HuH-7.5 (cell line): ENCODE data around the gene COX10.
"Not testable (repeated sequence)": the region's sequence is repeated elsewhere in the genome, so short reads cannot be mapped to it uniquely, and the experiment has no call there.

Source experiments
- DNase-seq: peaks from one replicate; pipeline ENCODE4 v3.0.0; 2011; ENCODE audit warnings: low spot score

The COX10 gene

DNA sequence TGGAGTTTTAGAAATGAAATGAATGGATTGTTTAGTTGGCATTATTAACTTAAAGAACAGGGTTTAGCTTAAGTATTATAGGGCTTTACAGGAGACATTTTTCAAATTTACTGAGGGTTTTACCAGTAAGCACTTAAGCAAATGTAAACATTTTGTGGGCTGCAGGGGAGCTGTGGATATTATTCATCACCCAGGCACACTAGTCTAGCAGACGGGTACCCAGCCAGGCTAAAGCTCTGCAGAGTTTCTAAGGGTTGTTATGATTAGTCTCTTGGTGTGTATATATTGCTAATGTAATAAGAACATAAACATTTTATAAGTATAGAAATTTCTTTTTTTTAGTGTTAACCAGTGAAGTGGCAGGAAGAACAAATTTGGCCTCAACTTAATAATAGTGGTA lies 110.6 kb downstream of the COX10 start:
- DNase-seq, result not testable (repeated sequence)

DNA sequence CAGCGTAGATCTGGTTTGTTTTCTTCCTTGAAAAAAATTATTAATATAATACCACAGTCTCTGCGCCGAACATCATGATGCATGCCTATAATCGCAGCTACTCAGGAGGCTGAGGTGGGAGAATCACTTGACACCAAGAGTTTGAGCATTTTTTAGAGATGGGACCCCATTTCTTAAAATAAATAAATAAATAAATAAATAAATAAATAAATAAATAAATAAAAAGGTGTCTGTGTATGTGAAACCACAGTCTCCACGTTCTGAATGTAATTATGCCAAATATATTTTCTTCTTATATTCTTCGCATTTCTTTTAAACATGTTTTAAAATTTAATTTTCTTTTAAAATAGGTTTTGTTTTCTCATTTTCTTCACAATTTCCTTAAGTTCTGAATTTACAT lies 112.8 kb downstream of the COX10 start:
- DNase-seq, result not testable (repeated sequence)

DNA sequence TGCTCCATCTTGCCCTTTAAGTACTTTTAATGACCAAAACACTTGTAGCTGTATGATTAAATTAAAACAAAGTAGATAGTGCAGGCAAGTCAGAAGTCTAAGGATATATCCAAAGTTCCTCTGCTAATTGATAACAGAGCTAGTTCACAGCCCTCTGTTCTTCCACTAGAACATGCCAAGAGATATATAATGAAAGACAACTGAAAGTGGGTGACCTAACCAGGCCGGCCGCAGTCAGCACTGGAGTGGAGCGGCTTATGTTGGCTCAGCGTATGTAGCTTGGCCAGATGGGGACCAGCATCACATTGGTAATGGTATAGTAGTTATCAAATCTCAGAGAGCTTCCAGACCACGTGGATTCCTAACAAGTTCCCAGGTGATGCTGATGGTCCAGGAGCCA lies 115.2 kb downstream of the COX10 start:
- not testable (repeated sequence) for DNase-seq

DNA sequence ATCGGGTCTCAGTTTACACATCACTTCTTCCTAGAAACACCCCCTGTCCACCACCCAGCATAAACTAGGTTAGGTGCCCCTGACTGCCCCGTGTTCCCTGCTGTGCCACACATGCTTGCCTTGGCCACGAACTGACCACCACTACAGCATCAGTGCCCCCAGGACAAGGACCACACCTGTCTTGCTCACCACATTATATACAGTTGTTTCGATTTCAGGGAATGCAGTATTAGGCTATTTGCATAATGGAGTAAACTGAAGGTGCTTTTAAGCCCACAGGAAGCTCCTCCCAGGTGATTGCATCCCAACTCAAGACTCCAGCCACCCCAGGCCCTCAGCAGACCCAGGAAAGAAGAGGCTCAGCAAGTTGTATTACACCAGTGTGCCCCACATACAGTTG lies 117.1 kb downstream of the COX10 start:
- DNase-seq, result not testable (repeated sequence)

DNA sequence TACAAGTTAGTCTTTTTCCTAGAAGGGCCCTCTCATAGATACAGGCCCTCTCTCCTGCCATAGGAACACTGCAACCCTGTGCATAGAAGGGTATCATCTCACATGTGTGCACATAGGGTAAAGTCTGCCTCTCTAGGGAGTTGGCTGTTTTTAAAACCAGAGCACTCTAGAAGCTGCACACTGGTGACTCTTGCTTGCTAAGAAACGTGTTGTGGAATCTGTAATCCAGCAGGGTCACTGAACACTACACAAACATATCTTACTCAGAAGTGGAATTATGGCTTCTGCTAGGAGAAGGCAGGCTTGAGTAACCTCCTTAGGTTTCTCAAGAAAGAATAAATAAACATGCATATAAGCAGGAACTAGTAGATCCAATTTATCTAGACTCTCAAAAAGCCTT lies 121.5 kb downstream of the COX10 start:
- DNase-seq, result not testable (repeated sequence)

DNA sequence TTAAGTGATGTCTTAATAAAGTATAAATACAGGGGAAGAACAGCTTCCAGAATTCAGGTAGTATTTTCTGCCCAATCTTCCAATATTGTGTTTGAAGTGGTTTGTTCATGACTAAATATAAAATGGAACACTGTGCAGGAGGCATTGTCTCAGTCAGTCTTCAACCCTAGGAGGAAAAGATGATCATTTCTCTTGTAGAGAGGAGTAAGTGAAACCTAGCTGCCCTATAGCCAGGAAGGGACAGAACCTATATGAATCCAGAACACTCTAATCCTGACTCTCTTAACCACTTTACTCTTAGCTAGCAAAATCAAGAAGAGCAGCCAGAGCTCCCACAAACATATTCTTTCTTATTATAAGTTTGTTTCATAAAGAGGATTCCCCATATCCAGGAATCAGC lies 122.2 kb downstream of the COX10 start:
- DNase-seq, result not testable (repeated sequence)

DNA sequence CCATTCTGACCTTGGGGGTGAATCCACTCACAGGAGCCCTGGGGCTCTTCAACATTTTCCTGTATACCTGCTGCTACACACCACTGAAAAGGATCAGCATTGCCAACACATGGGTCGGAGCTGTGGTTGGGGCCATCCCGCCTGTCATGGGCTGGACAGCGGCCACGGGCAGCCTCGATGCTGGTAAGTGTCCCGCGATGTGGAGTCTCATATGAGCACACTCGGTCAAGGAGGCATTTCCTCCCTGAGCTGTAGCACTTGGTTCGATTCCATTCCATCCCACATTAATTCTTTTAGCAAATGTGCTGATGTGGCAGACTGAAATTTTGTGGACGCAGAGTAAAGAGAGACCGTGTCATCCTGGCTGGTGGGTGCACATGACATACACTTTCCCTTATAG lies 122.7 kb downstream of the COX10 start:
- DNase-seq, result not testable (repeated sequence)

- not testable (repeated sequence) for DNase-seq
Observed at GRCh38 chr17:14192636-14193344, 123.5 kb downstream of the COX10 start.

DNA sequence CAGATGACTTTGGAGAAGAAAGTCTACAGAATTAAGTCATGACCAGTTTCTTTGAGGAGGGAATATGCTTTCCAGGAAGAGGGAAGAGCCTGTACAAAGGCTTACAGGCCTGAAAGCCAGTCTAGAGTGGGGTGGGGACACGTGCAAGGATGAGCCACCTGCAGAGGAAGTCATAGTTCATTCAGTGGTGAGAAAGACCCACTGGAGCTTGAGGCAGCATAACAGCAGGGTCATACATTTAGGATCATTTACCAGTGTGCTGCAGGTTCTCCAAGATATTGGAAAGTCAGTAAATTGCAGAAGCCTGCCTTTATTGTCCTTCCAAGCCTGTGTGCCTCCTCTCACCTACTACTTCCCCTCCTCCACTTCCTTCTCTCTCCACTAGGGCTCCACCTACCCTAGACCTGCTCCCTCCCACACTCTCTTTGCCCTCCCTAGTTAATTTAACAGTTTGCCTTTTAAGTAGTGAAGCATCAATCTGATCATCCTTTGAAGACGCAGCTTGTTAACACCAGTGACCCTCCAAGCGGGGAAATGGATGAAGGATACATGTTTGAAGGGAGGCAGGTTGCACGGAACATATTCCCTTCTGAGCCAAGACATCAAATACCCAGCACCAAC lies 127.2 kb downstream of the COX10 start:
- no peak for DNase-seq

- no peak for DNase-seq
Observed at GRCh38 chr17:14197057-14197456, 127.8 kb downstream of the COX10 start.

- DNase-seq, result no peak
Observed at GRCh38 chr17:14197586-14197985, 128.3 kb downstream of the COX10 start.

GRCh38 chr17:14198013-14198412 lies 128.7 kb downstream of the COX10 start:
- DNase-seq, result no peak

- DNase-seq, result no peak
Observed at GRCh38 chr17:14198575-14198974, 129.3 kb downstream of the COX10 start.

- DNase-seq, result no peak
Observed at GRCh38 chr17:14199601-14200000, 130.3 kb downstream of the COX10 start.

- no peak for DNase-seq
Observed at GRCh38 chr17:14200354-14200753, 131.1 kb downstream of the COX10 start.

DNA sequence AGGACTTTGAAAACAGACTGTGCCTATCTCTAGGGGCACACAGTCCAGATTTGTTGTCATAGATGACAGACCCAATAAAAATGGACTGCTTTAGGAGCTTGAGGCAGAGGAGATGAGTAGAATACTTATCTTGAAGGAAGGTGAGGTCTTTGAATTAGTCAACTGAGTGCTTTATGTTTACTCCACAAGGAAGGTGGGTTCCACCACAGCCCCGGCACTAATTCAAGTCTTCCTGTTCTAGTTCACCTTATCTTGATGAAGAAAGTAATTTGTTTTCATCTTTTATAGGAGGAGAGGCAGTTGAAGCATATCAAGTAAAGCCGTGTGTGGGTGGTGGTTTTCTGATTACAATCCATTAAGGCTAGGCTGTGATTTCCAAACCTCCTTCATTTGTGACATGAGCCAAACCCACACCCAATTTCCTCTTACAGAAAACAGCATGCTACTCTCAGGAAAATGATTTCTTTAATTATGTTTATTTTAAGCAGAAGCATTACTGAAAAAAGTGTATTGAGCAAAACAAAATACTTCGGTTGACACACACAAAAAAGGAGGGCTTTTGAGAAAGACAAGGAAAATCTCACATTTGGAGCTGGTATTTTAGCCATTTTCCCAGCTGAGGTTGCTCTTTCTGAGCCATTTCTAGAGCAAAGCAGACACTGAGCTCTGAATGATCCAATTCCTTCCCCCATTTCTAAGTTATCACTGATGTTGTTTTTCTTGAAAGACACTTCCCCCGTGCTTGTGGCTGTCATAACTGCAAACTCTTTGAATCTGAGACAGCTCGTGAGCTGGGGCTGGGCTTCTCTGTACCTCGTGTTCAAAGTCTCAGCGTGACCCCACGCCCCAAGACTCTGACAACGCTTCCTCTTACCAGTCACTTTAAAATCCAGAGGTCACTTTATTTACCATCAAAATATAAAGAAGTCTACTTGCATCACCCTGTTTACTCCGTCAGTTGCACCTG lies 132.0 kb downstream of the COX10 start:
- DNase-seq, result no peak

GRCh38 chr17:14201988-14202380 lies 132.7 kb downstream of the COX10 start:
- no peak for DNase-seq

DNA sequence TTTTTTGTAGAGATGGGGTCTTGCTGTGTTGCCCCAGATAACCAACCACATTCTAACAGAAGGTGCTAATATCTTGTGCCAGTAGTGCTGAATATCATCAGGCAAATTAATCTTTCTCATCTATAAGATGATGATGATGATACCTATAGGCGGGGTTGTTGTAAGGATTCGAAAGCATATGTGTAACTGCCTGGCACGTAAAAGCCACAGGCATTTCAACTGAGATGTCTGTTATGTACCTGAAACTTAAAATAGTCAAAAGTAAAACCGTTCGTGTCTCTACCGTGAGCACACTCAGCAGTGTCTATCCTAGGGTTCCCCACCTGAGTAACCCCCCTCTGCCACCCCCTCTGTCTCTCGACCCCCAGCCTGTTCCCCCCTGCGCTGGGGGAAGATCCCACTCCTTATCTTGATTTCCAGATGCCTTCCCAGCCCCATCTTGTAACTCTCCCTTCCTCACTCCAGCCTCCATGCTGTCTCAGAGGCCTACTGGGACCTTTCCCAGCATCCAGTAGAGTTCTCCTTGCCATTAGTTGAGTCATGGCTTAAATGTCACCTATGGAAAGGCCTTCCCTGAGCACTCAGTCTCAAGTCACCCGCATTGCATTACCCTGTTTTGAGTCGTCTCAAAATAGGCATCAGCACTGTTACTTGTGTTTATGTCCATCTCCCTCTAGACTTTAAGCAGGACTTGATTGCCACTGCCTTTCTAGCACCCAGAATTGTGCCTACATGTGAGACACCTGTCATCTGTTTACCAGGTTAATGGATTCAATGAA lies 133.3 kb downstream of the COX10 start:
- DNase-seq, result no peak

GRCh38 chr17:14203388-14203787 lies 134.1 kb downstream of the COX10 start:
- no peak for DNase-seq

- no peak for DNase-seq
Observed at GRCh38 chr17:14204084-14204483, 134.8 kb downstream of the COX10 start.

- no peak for DNase-seq
Observed at GRCh38 chr17:14204546-14204945, 135.2 kb downstream of the COX10 start.

DNA sequence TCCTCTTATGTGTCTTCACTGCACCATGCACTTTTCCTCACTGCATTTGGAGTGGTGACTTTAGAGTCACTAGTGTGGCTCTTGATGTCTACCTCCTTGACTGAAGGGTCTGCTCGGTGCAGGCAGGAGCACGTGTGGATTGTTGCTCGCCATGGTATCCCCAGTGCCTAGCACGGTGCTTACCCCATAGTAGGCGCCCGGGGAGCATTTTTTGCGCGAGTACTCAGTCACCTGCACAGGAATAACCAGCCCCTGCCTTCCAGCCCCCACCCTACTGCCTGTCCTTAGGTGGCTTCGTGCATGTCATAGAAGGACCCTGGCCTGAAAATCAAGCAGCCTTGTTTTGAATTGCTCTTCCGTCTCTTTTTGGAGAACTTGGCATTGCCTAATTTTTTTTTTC lies 136.1 kb downstream of the COX10 start:
- no peak for DNase-seq
